SU-DHL-6 (cell line): ENCODE measurements around the gene LEP.

Source experiments
- EZH2phosphoT487 ChIP-seq: fragments of 200-600 bp; sonication (generic), shearing (Covaris generic); conservative IDR thresholded peaks from 2 replicates; pipeline ENCODE4 v1.6.1; 2018; ENCODE audit warnings: mild to moderate bottlenecking, antibody characterized with exemption, low read length, moderate library complexity, mixed read lengths
- TF ChIP-seq, protein P1 (sequence below): fragments of 200-600 bp; sonication (generic); IDR thresholded peaks from one replicate; pipeline ENCODE4 v1.5.1; 2017; ENCODE audit warnings: antibody characterized with exemption, mild to moderate bottlenecking, low read length, moderate library complexity; ENCODE audit not compliant: insufficient read depth, poor library complexity, severe bottlenecking

DNA sequence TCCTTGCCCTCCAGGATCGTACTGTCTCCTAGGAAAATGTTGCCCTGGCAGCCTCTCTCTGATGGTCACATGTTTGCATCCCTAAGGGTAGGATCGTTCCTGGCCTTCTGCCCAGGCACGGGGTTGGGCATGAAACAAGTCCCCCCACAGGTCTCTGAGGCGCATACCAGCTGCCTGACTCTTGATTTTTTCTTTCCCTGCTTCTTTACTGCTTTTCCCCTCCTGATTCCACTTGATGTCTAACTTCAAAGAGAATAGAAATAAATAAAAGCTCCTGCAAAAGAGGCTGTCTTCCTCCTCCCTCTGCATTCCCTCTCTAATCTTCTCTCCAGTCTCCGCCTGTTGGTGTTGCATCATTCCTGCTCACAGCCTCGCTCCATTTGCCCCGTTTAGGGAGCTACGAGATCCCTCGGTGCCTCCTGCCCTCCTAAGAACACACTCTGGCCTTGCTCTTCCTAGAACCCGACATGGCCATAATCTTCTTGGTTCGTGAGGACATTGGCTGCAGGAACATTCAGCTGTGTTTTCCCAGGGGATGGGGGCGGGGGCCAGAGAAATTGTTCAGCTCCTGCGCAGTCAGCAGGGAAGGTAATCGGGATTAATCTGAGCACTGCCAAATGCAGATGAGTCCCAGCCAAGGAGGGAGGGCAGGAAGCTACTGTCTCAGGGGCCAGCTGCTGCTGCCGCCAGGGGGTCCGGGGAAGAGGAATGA, 26.0 kb downstream of the LEP start:
- TF ChIP-seq, protein P1, sequence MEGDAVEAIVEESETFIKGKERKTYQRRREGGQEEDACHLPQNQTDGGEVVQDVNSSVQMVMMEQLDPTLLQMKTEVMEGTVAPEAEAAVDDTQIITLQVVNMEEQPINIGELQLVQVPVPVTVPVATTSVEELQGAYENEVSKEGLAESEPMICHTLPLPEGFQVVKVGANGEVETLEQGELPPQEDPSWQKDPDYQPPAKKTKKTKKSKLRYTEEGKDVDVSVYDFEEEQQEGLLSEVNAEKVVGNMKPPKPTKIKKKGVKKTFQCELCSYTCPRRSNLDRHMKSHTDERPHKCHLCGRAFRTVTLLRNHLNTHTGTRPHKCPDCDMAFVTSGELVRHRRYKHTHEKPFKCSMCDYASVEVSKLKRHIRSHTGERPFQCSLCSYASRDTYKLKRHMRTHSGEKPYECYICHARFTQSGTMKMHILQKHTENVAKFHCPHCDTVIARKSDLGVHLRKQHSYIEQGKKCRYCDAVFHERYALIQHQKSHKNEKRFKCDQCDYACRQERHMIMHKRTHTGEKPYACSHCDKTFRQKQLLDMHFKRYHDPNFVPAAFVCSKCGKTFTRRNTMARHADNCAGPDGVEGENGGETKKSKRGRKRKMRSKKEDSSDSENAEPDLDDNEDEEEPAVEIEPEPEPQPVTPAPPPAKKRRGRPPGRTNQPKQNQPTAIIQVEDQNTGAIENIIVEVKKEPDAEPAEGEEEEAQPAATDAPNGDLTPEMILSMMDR: no peak
- no peak for TF ChIP-seq EZH2phosphoT487
